ENCODE results near the gene NABP2. TPM values are rescaled to one million over a fixed set of nuclear protein-coding genes. Genes with fewer than 3 reads are reported as not detected.

NABP2 gene
- total and polyA plus RNA-seq, 3 donors from 2014 or later, result 27.5 to 40.8 (median 30.4) TPM

GRCh38 chr12:56243731-56244181, 19.6 kb downstream of the NABP2 start:
- no peaks in the 10 kb centered on the region for H3K9me3 ChIP-seq
- intact Hi-C loops (cut with DNase I; ENCODE audit: low total_unique reads), result no loop called here
- TF ChIP-seq POLR2A (IDR thresholded peaks at IDR 0.05), result no peak
- TF ChIP-seq CTCF (IDR thresholded peaks at IDR 0.05), result no peak
- no peaks in the 10 kb centered on the region for H3K36me3 ChIP-seq (ENCODE audit: low read depth, missing control alignments)
- no peak overlapping the region for H3K4me3 ChIP-seq
- WGBS, 2 donors, result 25 to 48% methylated on average over 3 of the region's 3 CpGs
- H3K27ac ChIP-seq, result peak overlapping the region in 1 of 2 donors; percentile 16
- peak; percentile 50 for DNase-seq
- H3K4me1 ChIP-seq, result peaks cover 15% of the 10 kb centered on the region
- H3K27me3 ChIP-seq, result no peaks in the 10 kb centered on the region

- Histone ChIP-seq H3K9me3 (no peaks in the 10 kb centered on the region), H3K27me3 (no peaks in the 10 kb centered on the region), H3K27ac (no peak overlapping the region), H3K4me1 (peaks cover 15% of the 10 kb centered on the region), H3K4me3 (no peak overlapping the region), H3K36me3 (ENCODE audit: low read depth, missing control alignments) (no peaks in the 10 kb centered on the region)
- no peak for TF ChIP-seq POLR2A (IDR thresholded peaks at IDR 0.05)
- TF ChIP-seq CTCF (IDR thresholded peaks at IDR 0.05), result no peak
- intact Hi-C loops (cut with DNase I; ENCODE audit: low total_unique reads), result no loop called here
- 90 to 96% methylated on average over 11 to 14 of the region's 14 CpGs for WGBS, 2 donors
- DNase-seq, result no peak
Observed at GRCh38 chr12:56244494-56244893, 20.4 kb downstream of the NABP2 start.

GRCh38 chr12:56247923-56248322, 23.8 kb downstream of the NABP2 start:
- no peak overlapping the region for H3K27ac ChIP-seq
- no peak overlapping the region for H3K4me3 ChIP-seq
- H3K27me3 ChIP-seq, result no peaks in the 10 kb centered on the region
- peaks cover 15% of the 10 kb centered on the region for H3K4me1 ChIP-seq
- H3K36me3 ChIP-seq (ENCODE audit: low read depth, missing control alignments), result no peaks in the 10 kb centered on the region
- intact Hi-C loops (cut with DNase I; ENCODE audit: low total_unique reads), result no loop called here
- H3K9me3 ChIP-seq, result no peaks in the 10 kb centered on the region
- DNase-seq, result no peak
- WGBS, 2 donors, result 94% methylated on average over 6 to 16 of the region's 16 CpGs
- TF ChIP-seq POLR2A (IDR thresholded peaks at IDR 0.05) (no peak), CTCF (IDR thresholded peaks at IDR 0.05) (no peak)

GRCh38 chr12:56248711-56249110, 24.6 kb downstream of the NABP2 start:
- no peaks in the 10 kb centered on the region for H3K9me3 ChIP-seq
- H3K4me3 ChIP-seq, result no peak overlapping the region
- WGBS, 2 donors, result 96 to 98% methylated on average over 4 to 8 of the region's 8 CpGs
- no peaks in the 10 kb centered on the region for H3K27me3 ChIP-seq
- H3K27ac ChIP-seq, result no peak overlapping the region
- no peak for TF ChIP-seq POLR2A (IDR thresholded peaks at IDR 0.05)
- TF ChIP-seq CTCF (IDR thresholded peaks at IDR 0.05), result no peak
- H3K36me3 ChIP-seq (ENCODE audit: low read depth, missing control alignments), result no peaks in the 10 kb centered on the region
- H3K4me1 ChIP-seq, result peaks cover 9% of the 10 kb centered on the region
- intact Hi-C loops (cut with DNase I; ENCODE audit: low total_unique reads), result no loop called here
- no peak for DNase-seq

- Histone ChIP-seq H3K4me1 (peaks cover 14% of the 10 kb centered on the region), H3K36me3 (ENCODE audit: low read depth, missing control alignments) (no peaks in the 10 kb centered on the region)
- WGBS, 2 donors, result 91 to 93% methylated on average over 3 of the region's 3 CpGs
Observed at GRCh38 chr12:56252649-56253048, 28.5 kb downstream of the NABP2 start.

More at GRCh38 chr12:56252649-56253048, 28.5 kb downstream of the NABP2 start:
- H3K27ac ChIP-seq, result no peak overlapping the region
- H3K9me3 ChIP-seq, result no peaks in the 10 kb centered on the region
- TF ChIP-seq POLR2A (IDR thresholded peaks at IDR 0.05) (no peak), CTCF (IDR thresholded peaks at IDR 0.05) (no peak)
- H3K4me3 ChIP-seq, result no peak overlapping the region
- H3K27me3 ChIP-seq, result no peaks in the 10 kb centered on the region
- intact Hi-C loops (cut with DNase I; ENCODE audit: low total_unique reads), result no loop called here
- DNase-seq, result no peak

Data from testis (tissue), 3 donors.